T-helper 2 cell treated with Interferon-gamma antibody and Interleukin-4, amounts not matched to agents 100 ng/mL and 5 ng/mL, for 36 hours (primary cell): Measurements from ENCODE around the gene KAZN. TPM values are rescaled to one million over a fixed set of nuclear protein-coding genes. Genes with fewer than 3 reads are reported as not detected.

Source experiments
- intact Hi-C: fragments of 100-400 bp; cut with micrococcal nuclease; formaldehyde crosslinking; loops from one replicate; pipeline ENCODE4 v1.15.1; 2023
- total RNA-seq: library from RNA; stranded (reverse); gene quantifications from 2 replicates; pipeline ENCODE4 v1.2.3, GENCODE V29; 2022

Gene KAZN
- total RNA-seq, 1 donor from 2014 or later, result 0.48 TPM

GRCh38 chr1:14994841-14995437 is 396.5 kb downstream of the KAZN start:
- intact Hi-C loops, result no loop called here

- intact Hi-C loops, result no loop called here
Measured at GRCh38 chr1:14996133-14997050, 397.9 kb downstream of the KAZN start.

GRCh38 chr1:14997646-14998276 is 399.3 kb downstream of the KAZN start:
- intact Hi-C loops, result no loop called here

GRCh38 chr1:14999441-14999840 is 401.0 kb downstream of the KAZN start:
- intact Hi-C loops, result no loop called here

DNA sequence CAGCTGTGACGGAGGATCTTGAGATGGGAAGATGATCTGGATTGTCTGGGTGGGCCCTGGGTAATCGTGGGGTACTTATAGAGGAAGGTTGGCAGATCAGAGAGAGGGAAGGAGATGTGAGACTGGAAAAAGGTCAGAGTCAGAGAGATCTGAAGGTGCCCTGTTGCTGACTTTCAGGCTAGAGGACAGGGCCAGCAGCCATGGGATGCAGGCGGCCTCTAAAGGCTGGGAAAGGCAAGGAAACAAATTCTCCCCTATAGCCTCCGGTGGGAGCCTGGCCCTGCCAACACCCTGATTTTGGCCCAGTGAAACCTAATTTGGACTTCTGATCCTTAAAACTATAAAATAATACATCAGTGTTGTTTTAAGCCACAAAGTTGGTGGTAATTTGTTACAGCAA is 401.5 kb downstream of the KAZN start:
- intact Hi-C loops, result no loop called here

GRCh38 chr1:15000671-15001070 is 402.2 kb downstream of the KAZN start:
- intact Hi-C loops, result no loop called here

GRCh38 chr1:15001317-15001915 is 402.9 kb downstream of the KAZN start:
- intact Hi-C loops, result no loop called here

DNA sequence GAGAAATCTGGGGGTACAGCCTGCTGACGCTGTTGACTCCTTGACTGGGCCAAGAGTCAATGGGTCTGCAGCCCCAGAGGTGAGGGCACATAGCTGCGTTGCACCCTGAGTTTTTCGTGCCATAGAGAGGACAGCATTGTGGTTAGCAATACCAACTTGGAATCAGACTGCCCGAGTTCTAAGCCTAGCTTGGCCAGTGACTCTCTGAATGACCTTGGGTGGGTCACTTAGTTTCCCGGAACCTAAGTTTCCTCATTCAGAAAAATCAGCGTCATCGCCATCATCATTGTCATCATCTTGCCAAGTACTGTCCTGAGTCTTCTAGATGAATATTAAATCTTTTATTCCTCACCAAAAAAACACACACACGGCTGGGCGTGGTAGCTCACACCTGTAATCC is 403.8 kb downstream of the KAZN start:
- intact Hi-C loops, result no loop called here

DNA sequence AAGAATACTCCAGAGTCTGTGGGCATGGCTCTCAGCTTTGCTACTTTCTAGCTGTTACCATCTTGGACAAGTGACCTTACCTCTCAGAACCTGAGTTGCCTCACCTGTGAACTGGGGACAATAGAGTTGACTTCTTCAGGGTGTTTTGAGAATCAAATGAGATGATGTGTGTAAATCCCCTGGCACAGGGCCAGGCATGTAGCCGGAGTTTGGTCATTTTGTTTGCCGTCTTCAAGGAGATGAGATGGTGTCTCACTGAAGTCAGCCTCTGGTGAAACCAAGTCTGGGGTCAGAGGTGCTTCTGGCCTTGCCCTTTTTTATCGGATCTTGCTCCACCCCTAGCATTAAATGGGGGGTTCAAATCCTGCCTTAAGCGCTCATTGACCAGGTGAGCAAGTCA is 405.9 kb downstream of the KAZN start:
- intact Hi-C loops, result no loop called here

DNA sequence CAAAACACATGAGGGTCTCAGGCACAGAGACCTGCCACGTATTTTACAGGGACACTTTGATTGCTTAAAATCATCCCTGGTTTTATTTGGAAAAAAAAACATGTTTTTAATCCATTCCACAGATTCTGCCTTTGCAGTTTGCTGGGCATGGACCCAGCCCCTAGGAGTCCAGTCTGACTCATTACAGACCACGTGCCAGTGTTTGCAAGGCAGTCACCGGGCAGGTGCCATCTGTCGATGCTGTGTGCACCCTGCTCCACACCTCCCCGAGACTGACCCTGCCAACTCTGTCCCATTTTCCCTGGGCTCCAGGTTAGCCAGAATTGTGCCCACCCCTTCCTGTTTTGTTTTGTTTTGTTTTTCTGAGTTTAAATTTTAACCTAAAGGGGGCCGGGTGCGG is 406.6 kb downstream of the KAZN start:
- intact Hi-C loops, result no loop called here

DNA sequence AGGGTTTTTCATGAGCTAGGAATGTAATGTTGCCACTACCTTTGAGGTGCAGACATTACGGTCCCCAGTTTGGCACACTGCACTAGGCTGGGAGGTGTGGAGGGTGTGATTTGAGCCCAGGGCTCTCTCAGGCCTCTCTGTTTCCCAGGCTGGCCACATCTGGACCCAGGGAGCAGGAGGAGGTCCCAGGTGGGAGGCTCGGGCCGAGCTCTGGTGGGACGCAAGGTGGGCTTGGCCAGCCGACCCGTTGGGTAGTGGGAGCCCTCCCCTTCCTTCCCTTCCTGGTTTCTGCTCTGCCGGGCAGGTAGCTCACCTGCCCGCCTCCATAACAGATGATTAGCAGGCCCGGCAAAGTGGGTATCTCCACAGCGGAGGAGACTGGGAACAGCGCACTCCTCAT is 408.9 kb downstream of the KAZN start:
- intact Hi-C loops, result no loop called here

DNA sequence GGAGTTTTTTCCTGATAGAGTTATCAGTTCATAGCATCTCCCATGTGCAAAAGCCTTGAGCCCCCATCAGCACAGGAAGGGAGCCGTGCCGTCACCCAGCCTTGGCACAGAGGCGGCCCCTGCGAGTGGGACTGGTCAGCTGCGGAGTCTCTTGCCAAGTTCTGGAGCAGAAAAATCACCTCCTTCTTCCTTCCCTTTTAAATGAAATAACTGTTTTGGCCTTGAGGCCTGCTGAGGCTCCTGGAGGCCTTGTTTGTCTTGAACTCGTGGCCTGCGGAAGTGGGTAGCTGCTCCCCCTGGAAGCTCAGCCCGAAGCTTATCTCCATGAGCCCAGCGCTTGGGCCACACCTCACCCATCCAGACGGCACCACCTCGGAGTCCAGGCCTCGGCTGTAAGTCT is 409.4 kb downstream of the KAZN start:
- intact Hi-C loops, result no loop called here

- intact Hi-C loops, result no loop called here
Measured at GRCh38 chr1:15008783-15009729, 410.6 kb downstream of the KAZN start.

- intact Hi-C loops, result no loop called here
Measured at GRCh38 chr1:15011160-15011559, 412.7 kb downstream of the KAZN start.

DNA sequence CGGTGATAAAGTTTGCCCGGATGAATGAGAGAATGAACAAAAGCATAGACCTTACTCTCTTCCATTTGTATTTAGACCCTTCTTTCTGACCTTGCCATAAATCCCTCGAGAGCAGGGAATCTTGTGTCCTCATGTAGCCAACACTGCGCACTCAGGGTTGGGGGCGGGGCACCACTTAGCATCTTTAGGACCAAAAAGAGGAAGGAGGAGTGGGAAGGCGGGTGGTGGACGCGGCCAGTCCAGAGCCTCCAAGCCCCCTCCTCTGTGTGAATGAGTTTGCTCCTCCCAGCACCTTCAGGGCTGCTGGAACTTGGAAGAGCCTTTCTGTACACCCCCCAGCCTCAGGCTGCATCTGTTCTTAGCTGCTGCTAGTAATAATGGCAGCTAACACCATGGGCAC is 413.2 kb downstream of the KAZN start:
- intact Hi-C loops, result no loop called here

GRCh38 chr1:15012822-15013221 is 414.3 kb downstream of the KAZN start:
- intact Hi-C loops, result no loop called here

DNA sequence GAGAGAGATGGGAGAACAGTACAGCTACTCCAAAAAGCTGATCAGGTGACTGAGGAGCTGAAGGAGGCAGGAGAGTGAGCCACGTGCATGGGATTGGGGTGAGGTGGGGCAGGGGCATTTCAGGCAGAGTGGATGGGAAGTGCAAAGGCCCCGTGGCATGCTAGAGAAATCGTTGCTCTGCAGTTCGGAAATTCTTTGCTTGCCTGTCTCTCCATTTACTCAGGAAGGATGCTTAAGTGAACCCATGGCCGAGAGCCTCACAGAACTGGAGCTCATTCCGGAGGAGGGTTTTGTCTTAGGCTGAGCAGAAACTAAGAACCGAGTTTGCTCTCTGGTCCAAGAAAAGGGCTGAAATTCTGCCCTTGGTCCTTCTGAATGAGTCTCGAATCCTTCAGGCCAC is 415.3 kb downstream of the KAZN start:
- intact Hi-C loops, result no loop called here

- intact Hi-C loops, result no loop called here
Measured at GRCh38 chr1:15014516-15014915, 416.0 kb downstream of the KAZN start.

- intact Hi-C loops, result no loop called here
Measured at GRCh38 chr1:15016001-15016400, 417.5 kb downstream of the KAZN start.

DNA sequence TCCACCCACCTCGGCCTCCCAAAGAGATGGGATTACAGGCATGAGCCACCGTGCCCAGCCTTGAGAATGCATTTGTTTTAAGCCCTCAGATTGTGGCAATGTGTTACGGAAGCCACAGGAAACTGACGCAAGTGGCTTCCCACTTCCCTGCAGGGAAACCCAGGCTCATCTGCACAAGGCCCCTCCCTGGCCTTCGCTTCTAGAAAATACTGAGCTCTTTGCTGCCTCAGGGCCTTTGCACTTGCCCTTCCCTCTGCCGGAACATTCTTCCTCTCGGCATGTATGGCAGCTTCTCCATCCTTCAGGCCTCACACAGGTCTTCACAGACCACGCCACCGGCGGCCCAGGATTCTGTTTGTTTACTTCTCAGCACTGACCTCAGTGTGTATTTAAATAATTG is 418.0 kb downstream of the KAZN start:
- intact Hi-C loops, result no loop called here

DNA sequence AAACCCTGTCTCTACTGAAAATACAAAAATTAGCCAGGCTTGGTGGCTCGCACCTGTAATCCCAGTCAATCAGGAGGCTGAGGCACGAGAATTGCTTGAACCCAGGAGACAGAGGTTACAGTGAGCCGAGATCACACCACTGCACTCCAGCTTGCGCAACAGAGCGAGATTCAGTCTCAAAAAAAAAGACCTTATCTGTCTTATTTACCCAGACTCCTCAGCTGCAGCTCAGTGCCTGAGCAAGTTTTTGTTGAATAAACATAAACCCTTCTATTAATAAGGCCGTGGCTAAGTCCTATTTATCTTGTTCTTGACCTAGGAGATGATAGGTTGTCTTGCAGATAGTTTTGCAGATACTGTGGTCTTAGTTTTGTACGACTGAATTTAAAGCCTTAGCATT is 418.6 kb downstream of the KAZN start:
- intact Hi-C loops, result no loop called here
